Smooth muscle cell (in vitro differentiated cells): Measurements from ENCODE around the gene SUMO2. TPM values are rescaled to one million over a fixed set of nuclear protein-coding genes. Genes with fewer than 3 reads are reported as not detected.
"Not testable (repeated sequence)": the region's sequence is repeated elsewhere in the genome, so short reads cannot be mapped to it uniquely, and the experiment has no call there.

Experiments used
- DNase-seq: peaks from one replicate; lab custom pipeline; 2025; ENCODE audit not compliant: unreplicated experiment; lab: John Stamatoyannopoulos, UW
- H2AFZ ChIP-seq: fragments of 200-600 bp; sonication (generic); 2 replicates; pipeline ENCODE4 v1.6.0; 2016; ENCODE audit warnings: antibody characterized with exemption, low read depth, mild to moderate bottlenecking
- H3F3A ChIP-seq: fragments of 200-600 bp; sonication (generic); 2 replicates; pipeline ENCODE4 v1.6.0; 2017; ENCODE audit warnings: antibody characterized with exemption, low read depth
- H3K27ac ChIP-seq: fragments of 200-600 bp; sonication (generic); 2 replicates; pipeline ENCODE4 v1.5.1; 2016; ENCODE audit warnings: low read depth, mild to moderate bottlenecking
- H3K27me3 ChIP-seq: fragments of 200-600 bp; sonication (generic); 2 replicates; pipeline ENCODE4 v1.6.1; 2016; ENCODE audit warnings: low read depth, mild to moderate bottlenecking
- H3K36me3 ChIP-seq: fragments of 200-600 bp; sonication (generic); 2 replicates; pipeline ENCODE4 v1.5.1; 2016; ENCODE audit warnings: low read depth
- H3K4me1 ChIP-seq: fragments of 200-600 bp; sonication (generic); 2 replicates; pipeline ENCODE4 v1.5.1; 2016; ENCODE audit warnings: low read depth
- H3K4me2 ChIP-seq: fragments of 200-600 bp; sonication (generic); 2 replicates; pipeline ENCODE4 v1.6.0; 2016; ENCODE audit warnings: mild to moderate bottlenecking
- H3K4me3 ChIP-seq: fragments of 200-600 bp; sonication (generic); 2 replicates; pipeline ENCODE4 v1.5.1; 2016; ENCODE audit warnings: mild to moderate bottlenecking
- H3K79me2 ChIP-seq: fragments of 200-600 bp; sonication (generic); 2 replicates; pipeline ENCODE4 v1.6.0; 2016; ENCODE audit warnings: low read depth, mild to moderate bottlenecking
- H3K9ac ChIP-seq: fragments of 200-600 bp; sonication (generic); 2 replicates; pipeline ENCODE4 v1.6.0; 2016; ENCODE audit warnings: low read depth
- H3K9me3 ChIP-seq: fragments of 200-600 bp; sonication (generic); replicated peaks from 2 replicates; pipeline ENCODE4 v1.5.1; 2016; ENCODE audit warnings: low read depth
- H4K20me1 ChIP-seq: fragments of 200-600 bp; sonication (generic); 2 replicates; pipeline ENCODE4 v1.6.0; 2016; ENCODE audit warnings: low read depth
- CTCF ChIP-seq: fragments of 200-600 bp; sonication (generic); IDR thresholded peaks from 2 replicates; pipeline ENCODE4 v1.5.1; 2017; ENCODE audit warnings: borderline replicate concordance, mild to moderate bottlenecking, antibody characterized with exemption; ENCODE audit not compliant: insufficient read depth, poor library complexity, severe bottlenecking
- WGBS: methylation state at CpG from one replicate; pipeline ENCODE4 v1.1.7; 2016; ENCODE audit warnings: low lambda C conversion rate; 5-methylcytosine and 5-hydroxymethylcytosine counted together
- polyA plus RNA-seq: library from polyadenylated mRNA; unstranded; fragments of >200 nt; fragmentation: Nextera tagmentation; extraction: Ambion mirVana; gene quantifications from 2 replicates; pipeline ENCODE4 v1.2.1, GENCODE V29; 2016
- total RNA-seq: library from RNA; depleted of rRNA; stranded (reverse); fragments of >200 nt; gene quantifications from 2 replicates; pipeline ENCODE4 v1.2.3, GENCODE V29; 2014

Gene SUMO2
- total and polyA plus RNA-seq, 2 experiments from 2014 or later: 111 to 419 TPM

GRCh38 chr17:75142236-75142971 lies 40.4 kb downstream of the SUMO2 start:
- Histone ChIP-seq H3K36me3 (peaks cover 31% of the 10 kb centered on the region), H4K20me1 (peaks cover 9% of the 10 kb centered on the region), H3K4me1 (no peaks in the 10 kb centered on the region), H2AFZ (no peak overlapping the region), H3K9me3 (no peaks in the 10 kb centered on the region), H3F3A (peaks cover 23% of the 10 kb centered on the region), H3K9ac (no peak overlapping the region), H3K27ac (no peak overlapping the region), H3K27me3 (no peaks in the 10 kb centered on the region), H3K4me3 (no peak overlapping the region), H3K79me2 (peaks cover 7% of the 10 kb centered on the region), H3K4me2 (no peak overlapping the region)
- no peak for DNase-seq
- WGBS: 96% methylated on average over 9 of the region's 13 CpGs
- no peak for TF ChIP-seq CTCF

GRCh38 chr17:75138519-75138918 lies 44.2 kb downstream of the SUMO2 start:
- H4K20me1 ChIP-seq: no peaks in the 10 kb centered on the region
- H3K27me3 ChIP-seq: no peaks in the 10 kb centered on the region
- no peak overlapping the region for H3K27ac ChIP-seq
- H3K9me3 ChIP-seq: no peaks in the 10 kb centered on the region
- 92% methylated on average over 5 of the region's 5 CpGs for WGBS
- H3K4me1 ChIP-seq: no peaks in the 10 kb centered on the region
- no peak for TF ChIP-seq CTCF
- H3F3A ChIP-seq: peaks cover 45% of the 10 kb centered on the region
- no peak for DNase-seq
- H2AFZ ChIP-seq: no peak overlapping the region
- no peak overlapping the region for H3K9ac ChIP-seq
- no peak overlapping the region for H3K4me2 ChIP-seq
- H3K79me2 ChIP-seq: no peaks in the 10 kb centered on the region
- no peak overlapping the region for H3K4me3 ChIP-seq
- H3K36me3 ChIP-seq: peaks cover 10% of the 10 kb centered on the region

- not testable (repeated sequence) for H3K9me3 ChIP-seq, H2AFZ ChIP-seq, H4K20me1 ChIP-seq, H3K27ac ChIP-seq, H3K4me3 ChIP-seq, DNase-seq, H3K79me2 ChIP-seq, H3K9ac ChIP-seq, H3K4me2 ChIP-seq, H3K27me3 ChIP-seq, H3K4me1 ChIP-seq
- 98% methylated on average over 9 of the region's 9 CpGs for WGBS
- Histone ChIP-seq H3F3A (peaks cover 39% of the 10 kb centered on the region), H3K36me3 (peaks cover 10% of the 10 kb centered on the region)
Observed at GRCh38 chr17:75137762-75138161, 45.0 kb downstream of the SUMO2 start.

GRCh38 chr17:75135946-75136345 lies 46.8 kb downstream of the SUMO2 start:
- H2AFZ ChIP-seq: no peak overlapping the region
- no peak for TF ChIP-seq CTCF
- H3K27ac ChIP-seq: peak overlapping the region; percentile 82
- WGBS: 97% methylated on average over 8 of the region's 8 CpGs
- no peak overlapping the region for H3K4me2 ChIP-seq
- no peaks in the 10 kb centered on the region for H3K27me3 ChIP-seq
- H4K20me1 ChIP-seq: no peaks in the 10 kb centered on the region
- peaks cover 10% of the 10 kb centered on the region for H3K36me3 ChIP-seq
- no peak overlapping the region for H3K4me3 ChIP-seq
- peaks cover 37% of the 10 kb centered on the region for H3F3A ChIP-seq
- H3K79me2 ChIP-seq: peaks cover 3% of the 10 kb centered on the region
- H3K9me3 ChIP-seq: no peaks in the 10 kb centered on the region
- no peak overlapping the region for H3K9ac ChIP-seq
- DNase-seq: no peak
- H3K4me1 ChIP-seq: no peaks in the 10 kb centered on the region
